HL-60/S4 treated with phorbol 12-myristate 13-acetate at 8.2 ng/mL for 4 days and 3 days (cell line): ENCODE results near the gene NELFB.

ENCODE experiments used
- in situ Hi-C: fragments of 300-500 bp; cut with MboI; formaldehyde crosslinking; loops from 2 replicates; pipeline ENCODE4 v1.15.0; 2022; ENCODE audit warnings: low sequenced_read_pairs

Gene NELFB

DNA sequence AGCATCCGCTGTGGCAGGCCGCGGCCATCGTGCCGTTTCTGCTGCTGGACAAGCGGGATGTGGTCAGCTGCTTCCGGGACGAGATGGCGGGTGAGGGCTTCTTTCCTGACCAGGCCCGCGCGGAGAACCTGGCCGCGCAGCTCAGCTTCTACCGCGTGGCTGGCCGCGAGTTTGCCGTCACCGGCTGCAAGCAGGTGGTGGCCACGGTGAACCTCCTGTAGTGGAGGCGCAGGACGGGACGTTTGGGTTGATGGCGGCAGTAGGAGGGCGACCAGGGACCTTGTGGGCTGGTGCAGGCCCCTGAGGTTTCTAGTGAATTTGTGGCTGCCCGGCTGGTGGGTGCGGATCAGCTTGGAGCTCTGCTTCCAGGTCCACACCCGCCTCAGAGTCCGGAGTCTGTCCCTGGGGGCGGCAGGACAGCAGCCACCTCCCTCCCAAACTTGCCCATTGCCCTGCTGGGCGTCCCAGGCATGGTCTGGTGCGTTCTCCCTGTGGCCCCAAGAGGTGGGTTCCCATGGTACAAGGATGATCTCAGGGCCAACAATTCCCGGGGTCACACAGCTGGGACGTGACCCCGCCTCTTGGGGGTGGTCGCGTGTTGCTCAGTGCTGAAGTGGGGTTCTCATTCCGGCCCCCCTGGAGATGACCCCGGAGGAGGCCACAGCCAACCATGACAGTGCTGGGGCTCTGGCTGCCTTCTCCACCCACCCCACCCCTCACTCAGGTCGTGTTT, 24.8 kb downstream of the NELFB start:
- in situ Hi-C loops = no loop called here

DNA sequence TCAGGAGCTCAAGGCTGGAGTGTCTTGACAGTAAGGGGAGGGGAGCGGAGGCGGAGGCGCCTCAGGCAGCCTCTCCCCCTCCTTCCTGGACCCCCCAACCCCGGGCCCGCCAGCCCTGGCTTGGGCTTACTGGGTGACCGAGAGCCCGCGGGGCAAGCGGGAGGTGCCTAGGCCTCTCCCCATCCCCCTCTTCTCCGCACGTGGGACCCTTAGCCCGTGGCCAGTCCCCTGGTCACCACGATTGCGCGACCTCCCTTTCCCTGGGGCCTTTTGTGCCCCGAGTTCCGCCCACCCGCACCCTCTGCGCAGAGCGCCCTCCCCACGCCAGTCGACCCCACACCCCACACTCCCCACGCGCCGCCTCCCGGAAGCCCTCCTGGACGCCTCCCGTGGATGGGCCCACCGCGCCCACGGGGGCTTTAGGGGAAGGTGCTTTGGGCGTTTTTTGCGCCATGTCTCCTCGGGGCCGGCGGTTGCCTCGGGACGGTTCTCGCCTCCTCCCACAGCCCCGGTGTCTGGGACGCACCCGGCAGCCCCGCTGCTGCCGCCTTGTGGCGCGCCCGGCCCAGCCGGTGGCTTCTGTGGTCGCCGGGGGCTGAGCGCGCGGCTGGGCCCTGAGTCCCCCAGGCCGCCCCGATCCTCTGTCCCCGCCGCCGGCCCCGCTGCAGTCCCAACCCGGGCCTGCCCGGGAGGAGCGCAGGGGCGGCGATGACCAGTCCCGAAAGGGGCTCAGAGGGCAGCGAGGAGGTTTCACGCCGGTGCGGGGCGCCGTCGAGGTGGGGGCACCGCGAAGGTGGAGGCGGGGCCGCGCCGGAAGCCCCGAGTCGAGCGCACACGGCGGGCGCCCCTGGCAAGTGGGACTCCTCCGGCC, 25.6 kb downstream of the NELFB start:
- in situ Hi-C loops = no loop called here

DNA sequence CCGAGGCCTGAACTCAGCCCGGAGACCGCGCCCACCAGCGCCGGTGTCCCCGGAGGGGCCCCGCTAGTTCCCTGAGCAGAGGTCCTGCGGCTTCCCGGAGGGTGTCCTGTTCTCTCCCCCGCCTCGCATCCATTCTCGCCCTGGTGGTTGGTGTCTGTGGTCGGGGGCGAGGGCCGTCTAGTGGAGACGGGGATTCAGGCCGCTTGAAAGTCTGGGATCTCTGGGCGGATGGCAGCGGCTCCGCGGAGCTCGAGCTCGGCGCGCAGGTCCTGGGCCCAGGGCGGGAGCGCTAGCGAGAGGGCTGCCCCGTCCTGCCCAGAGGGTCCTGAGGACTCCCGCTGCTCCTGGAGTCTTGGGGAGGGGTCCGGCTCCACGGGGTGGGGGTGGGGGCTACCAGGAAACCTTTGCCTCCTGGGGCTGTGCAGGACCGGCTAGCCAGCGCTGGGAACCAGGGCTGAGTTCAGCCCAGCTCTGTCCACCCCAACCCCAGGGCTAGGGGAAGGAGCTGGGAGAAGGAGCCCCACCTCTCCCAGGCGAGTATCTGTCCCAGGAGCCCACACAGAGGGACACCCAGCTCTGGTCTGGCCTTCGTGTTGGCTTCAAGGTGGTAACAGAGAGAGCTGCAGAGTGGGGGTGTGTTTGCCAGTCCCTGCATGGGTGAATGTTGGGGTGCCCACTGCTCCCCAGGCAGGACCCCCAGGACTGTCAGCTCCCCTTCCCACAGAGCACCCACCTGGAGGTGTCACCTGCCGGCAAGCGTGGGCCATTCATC, 26.4 kb downstream of the NELFB start:
- in situ Hi-C loops = no loop called here

DNA sequence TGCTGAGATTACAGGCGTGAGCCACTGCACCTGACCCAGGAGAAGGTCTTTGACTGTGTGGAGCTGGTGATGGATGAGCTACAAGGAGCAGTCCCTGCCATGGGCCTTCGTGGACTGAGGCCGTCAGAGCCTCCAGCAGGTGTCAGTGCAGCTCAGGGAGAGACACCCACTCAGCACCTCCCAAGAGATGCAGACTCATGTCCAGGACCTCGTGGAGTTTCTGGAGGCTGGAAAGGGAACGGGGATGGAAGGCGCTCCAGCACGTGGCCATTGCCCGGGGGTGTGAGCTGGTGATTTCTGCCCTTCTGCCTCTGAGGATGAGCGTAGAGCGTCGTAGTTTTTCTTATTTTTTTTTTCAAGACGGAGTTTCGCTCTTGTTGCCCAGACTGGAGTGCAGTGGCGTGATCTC, 31.9 kb downstream of the NELFB start:
- in situ Hi-C loops = no loop called here

DNA sequence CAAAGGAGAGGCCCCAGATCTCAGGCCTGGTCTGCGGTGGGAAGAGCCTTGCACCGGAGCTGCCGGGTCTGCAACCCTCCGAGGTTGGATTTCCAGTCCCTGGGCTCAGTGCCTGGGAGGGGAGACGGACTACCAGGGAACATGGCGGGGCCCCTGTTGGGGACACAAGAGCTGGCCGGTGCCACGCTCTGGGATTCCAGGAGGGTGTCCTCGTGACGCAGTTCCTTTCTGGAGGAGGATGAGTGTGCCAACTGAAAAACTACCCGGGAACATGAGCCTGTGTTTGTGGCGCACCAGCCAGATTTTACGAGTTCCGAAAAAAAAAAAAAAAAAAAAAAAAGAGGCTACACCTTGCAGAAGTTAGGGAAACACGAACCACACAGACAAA, 38.0 kb downstream of the NELFB start:
- in situ Hi-C loops = loop anchor here (10.0 kb wide), 1 partner anchor 112 kb away; no protein-coding TSS in a partner anchor

DNA sequence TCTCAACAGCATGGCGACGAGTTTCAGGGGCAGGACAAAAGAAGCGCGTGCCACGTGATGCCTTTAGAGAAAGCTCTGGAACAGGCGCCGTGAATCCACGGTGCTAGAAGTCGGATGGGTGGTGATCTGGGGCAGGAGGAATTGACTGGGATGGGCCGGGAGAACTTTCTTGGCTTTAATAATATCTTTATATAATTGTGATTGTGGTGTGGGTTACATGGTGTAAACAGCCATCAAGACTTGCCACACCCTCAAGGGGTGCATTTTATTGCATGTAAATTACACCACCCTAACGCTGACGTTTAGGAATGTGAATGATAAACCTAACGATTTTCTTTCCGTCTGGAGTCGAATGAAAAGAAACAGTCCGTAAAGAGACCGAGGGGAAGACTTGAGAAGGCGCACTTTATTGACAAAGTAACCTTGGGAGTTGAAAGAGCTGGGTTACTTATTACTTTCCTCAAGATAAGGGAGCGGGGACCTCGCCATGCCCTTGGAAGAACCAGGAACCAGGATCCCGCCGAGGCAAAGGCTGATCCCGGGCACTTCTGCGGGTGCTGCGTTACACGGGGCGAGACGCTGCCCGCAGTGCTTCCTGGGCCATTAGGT, 38.5 kb downstream of the NELFB start:
- in situ Hi-C loops = loop anchor here (10.0 kb wide), 1 partner anchor 111 kb away; no protein-coding TSS in a partner anchor

DNA sequence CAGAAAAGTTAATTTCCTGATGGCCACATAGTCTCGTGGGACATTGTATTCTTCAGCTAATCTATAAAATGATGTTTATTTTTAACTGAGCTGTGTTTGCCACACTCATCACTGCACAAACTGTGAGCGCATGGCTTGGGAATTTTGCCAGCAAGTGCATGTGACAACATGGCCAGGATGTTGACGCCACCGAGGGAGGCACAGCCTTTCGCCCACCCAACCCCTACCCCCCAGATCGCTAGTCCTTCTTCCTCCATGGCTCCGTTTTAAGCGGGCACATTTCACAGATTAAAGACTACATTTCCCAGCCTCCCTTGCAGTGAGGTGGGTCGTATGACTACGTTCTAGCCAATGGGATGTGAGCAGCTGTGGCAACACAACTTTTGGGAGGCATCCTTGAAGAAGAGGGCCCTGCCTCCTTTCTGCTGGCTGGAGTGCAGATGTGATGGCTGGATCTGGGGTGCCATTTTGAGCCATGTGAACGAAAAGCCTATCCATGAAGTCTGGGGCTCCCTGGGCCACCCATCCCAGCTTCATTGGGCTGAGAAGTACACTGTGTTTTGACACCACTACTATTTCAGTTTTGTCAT, 39.1 kb downstream of the NELFB start:
- in situ Hi-C loops = loop anchor here (10.0 kb wide), 1 partner anchor 111 kb away; no protein-coding TSS in a partner anchor

DNA sequence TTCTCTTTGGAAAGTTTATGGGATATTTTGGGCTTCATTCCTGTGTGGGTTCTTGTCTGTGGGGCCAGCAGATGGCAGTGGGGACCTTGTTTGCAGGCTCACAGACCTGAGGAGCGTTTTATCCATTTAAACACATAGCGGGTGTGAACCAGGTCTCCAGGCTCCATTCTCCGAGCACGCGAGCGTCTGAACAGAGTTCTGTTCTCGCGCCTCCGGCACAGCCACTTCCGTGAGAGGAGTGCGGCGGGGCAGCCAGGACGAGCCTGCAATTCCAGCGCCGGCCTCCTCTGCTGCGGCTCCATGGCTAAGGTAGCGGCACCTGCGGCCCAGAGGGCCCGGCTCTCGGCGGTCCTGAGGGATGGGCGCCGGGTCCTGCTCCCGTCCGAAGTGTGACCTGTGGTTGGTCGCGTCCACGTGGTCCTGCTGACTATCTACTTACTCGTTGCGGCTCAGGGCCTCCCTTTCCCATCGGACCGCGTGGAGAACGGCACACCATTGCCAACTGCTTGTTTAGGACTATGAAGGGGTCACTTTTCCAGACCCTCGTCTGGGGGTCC, 39.6 kb downstream of the NELFB start:
- in situ Hi-C loops = loop anchor here (10.0 kb wide), 1 partner anchor 110 kb away; no protein-coding TSS in a partner anchor

DNA sequence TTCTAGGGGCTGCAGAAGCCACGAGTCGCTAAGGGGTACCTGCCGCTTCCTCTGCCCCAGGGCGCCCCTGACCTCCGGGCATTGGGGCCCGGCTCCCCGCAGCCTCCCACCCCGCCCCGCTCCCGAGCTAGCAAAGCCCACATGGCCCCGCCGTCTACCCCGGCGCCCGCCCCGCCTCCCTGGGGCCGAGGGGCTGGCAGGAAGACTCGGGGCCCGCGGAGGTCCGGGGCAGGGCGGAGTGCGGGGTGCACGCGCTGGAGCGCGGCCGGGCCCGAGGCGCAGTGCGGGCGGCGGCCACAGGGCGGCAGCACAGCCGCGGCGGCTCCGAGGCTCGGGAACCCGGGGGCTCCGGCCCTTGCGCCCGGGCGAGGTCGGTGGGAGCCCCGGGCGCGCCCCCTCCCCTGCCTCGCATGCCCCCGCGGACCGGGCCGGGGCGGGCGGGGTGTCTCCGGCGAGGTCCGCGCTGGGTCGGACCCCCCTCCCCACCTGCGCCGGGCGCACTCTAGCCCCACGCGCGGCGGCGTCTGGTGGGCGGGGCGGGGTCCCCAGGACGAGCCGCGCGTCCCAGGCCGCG, 40.2 kb downstream of the NELFB start:
- in situ Hi-C loops = loop anchor here (10.0 kb wide), 1 partner anchor 109 kb away; no protein-coding TSS in a partner anchor

DNA sequence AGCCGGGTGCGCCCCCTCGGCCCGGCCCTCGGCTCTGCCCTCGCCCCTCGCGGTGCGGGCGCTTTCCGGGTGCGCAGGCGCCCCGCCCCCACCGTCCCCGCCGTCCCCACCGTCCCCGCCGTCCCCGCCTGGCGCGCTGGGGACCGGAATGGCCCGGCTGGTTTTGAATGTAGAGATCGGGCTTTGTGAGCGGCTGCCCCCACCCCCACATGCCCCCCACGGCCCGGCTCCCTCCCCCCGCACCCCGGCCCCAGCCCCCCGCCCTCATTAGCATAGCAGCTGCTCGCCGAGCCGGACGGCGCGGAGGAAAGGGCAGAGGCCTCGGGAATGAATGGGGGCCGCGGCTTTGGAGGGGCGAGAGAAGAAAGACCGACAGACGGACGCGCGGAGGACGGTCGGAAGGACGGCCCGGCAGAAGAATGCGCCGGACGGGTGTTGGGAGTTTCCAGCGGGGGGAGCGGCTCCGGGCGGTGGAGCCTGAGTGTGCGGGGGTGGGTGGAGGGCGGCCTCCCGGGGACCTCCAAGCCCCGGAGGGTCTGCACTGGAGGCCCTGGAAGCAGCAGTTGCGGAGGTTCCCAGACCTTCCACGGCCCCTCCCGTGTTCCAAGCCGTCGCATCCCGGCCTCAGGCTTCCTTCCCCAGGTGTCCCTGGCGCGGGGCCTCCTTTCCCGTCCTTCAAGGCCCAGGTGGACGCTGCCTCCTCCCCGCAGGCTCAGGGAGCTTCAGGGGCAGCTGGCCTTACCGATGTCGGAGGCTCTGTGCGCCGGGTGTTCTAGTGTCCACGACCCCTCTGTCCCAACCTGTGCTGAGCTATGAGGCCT, 40.9 kb downstream of the NELFB start:
- in situ Hi-C loops = loop anchor here (10.0 kb wide), 1 partner anchor 109 kb away; no protein-coding TSS in a partner anchor

DNA sequence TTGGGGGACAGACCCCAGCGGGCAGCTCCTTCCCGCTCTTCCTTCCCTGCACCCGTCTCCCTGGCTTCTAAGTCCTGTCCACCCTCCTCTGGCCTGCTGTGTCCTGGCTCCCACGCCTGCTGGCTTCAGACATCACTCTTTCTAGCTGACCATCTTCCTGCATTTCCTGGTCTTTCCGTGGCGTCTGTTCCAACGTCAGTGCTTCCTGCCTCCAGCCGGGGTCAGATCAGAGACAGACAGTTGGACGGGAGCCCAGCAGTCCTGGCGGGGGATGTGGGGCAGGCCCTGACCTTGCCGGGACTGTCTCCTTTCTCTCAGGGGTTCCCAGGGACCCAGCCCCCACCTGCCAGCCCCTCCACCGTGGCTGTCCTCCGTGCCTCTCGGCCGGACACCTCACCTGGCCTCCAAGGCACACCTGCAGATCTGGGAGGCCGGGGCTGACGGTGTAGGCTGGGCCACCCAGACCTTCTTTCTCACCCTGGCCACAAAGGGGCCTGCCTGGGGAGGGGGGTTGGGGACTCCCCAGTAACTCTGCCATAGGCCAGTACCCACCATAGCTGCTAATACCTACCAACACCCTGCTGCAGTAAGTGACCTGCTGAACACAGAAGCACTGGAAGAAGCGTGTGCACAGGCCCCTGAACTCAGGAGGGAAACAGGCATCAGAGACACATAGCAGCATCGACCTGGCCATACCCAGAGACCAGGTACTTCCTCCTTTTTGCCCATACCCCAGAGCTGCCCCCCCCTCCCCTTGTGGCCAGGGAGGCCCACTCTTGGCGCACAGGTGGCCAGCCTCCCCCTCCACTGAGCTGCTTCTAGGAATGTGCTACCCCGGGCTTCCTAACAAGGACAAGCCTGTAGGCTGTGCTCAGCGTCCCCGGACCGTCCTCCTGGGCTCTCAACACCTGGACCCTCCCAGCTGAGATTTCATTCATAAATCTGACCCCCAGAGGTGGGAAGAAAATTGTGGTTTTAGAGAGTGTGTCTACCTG, 41.8 kb downstream of the NELFB start:
- in situ Hi-C loops = loop anchor here (10.0 kb wide), 1 partner anchor 108 kb away; no protein-coding TSS in a partner anchor

DNA sequence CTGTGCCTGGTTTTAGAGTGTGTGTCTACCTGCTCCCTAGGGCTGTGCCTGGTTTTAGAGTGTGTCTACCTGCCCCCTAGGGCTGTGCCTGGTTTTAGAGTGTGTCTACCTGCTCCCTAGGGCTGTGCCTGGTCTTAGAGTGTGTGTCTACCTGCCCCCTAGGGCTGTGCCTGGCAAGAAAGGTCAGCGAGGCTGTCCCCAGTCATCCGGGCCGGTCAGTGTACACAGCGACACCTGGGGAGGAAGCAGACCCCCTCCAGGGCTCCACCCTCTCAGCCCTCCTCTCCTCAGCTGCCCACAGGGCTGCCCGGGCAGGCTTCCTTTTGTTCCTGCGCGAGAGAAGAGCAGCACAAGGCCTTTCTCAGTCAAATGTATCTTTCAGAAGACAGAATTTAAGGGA, 42.8 kb downstream of the NELFB start:
- in situ Hi-C loops = loop anchor here (10.0 kb wide), 1 partner anchor 107 kb away; no protein-coding TSS in a partner anchor

DNA sequence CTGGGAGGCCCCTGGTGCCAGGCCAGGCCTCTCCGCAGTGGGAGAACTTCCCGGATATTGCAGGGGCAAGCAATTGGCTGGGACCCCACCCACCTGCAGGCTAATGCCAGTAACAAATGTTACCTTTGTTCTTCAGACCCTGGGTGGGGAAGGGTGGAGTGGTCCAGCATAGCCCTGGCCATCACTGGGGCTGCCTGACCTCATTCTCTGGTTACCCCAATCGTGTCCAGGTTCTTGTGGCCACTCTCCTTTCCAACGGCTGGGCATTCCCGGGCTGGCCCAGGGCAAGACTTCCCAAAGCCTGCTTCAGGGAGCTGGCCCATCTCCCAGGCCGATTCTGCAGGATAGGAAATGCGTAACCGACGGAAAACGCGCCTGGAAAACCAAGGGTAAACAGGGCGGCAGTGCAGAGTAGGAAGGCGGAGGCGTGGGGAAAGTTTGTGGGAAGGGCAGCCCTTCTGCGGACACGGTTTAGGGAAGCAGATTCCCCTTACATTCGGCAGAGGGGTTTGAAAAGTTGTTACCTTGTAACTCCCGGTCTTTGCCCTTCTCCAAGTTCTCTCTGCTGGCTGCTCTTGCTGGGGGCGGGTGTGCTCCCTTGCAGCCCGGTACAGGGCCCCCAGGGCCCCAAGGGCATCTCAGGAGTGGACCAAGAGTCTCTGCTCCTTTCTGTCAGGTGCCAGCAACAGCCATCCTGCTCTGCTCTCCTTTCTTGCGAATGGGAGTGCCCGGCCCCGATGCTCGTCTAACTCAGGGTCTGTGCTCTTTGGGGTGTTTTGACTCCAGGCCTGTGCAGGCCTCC, 43.5 kb downstream of the NELFB start:
- in situ Hi-C loops = loop anchor here (10.0 kb wide), 1 partner anchor 106 kb away; no protein-coding TSS in a partner anchor

DNA sequence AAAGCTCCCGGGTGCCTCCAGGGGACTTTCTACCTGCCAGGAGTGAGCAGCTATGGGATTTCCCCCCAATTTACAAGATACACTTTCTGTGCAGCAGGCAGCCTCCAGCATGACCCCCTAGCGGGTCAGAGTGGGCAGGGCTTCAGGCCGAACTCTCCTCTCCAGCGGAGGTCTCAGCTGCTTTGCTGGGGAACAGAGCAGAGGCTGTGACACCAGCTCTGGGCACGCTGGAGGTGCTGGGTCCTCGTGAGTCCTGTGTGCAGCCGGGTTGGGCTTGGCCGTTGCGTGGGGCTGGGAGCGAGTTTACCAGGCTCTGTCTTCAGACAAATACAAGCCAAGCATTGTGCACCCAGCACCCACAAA, 44.1 kb downstream of the NELFB start:
- in situ Hi-C loops = loop anchor here (10.0 kb wide), 1 partner anchor 106 kb away; no protein-coding TSS in a partner anchor

DNA sequence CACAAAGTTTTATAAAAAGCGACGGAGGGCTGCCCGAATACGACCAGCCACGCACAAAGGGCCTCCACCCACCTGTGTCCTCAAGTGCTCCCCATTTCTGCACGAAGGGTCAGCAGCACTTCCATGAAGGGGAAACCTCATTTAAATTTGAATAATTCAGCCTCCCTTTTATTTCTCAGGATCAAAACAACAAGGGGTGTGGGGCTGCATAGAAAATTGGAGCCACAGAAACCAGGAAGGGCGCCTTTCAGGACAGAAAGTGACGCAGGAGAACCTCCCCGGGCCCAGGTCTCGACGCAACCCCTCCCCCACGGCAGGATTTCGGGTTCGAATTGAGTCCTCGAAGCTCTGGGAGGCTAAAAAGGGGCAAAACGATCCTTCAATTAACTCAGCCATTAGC, 44.8 kb downstream of the NELFB start:
- in situ Hi-C loops = loop anchor here (10.0 kb wide), 1 partner anchor 105 kb away; no protein-coding TSS in a partner anchor

DNA sequence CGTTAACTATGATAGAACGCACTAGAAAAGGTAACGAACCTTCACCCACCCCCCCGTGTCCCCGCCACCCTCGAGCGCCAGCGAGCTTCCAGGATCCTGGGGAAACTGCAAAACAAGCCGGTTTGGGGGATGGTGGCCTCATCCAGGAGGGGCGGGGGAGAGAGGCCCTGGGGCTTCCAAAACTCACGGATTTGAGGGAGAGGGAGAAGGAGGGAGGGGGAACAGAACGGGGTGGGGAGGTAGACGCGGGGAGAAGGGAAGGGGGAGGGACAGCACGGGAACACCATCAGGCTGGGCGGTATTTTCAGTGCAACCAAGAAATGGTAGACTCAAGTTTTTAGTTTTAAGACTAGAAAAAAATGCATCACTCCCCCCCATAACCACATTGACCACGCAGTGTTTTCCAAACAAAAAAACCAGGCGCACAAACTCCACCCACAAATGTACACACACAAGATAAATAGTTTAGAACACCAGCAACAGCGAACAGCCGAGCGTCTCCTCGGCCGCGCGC, 45.5 kb downstream of the NELFB start:
- in situ Hi-C loops = no loop called here
